ENCODE data around the gene KCNJ6. TPM values are rescaled to one million over a fixed set of nuclear protein-coding genes. Genes with fewer than 3 reads are reported as not detected.
"Not testable (repeated sequence)": the region's sequence is repeated elsewhere in the genome, so short reads cannot be mapped to it uniquely, and the experiment has no call there.

KCNJ6 gene
- total and polyA plus RNA-seq, 2 experiments from 2014 or later: not detected

DNA sequence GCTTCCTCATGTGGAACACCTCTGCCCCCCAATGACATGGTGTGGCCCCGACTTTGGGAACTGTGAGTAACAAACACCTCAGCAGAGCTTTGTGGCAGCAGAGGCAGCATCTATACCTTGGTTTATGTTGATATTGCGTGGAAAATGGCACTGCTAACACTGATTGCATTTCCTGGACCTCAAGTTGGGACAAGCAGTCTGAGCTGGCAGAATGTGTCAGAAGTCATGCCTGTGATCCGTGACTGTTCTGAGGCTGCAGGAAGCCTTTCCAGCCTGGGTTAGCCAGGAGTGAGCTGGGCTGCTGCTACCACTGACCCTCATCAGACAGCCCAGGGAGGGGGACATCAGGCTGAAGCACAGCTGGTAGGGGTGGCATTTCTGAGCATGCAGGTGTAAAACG, 268.5 kb downstream of the KCNJ6 start:
- no peak overlapping the region for H3K4me3 ChIP-seq
- no peaks in the 10 kb centered on the region for H3K27me3 ChIP-seq
- TF ChIP-seq CTCF (IDR thresholded peaks at IDR 0.05; ENCODE audit: low read depth, low read length): no peak
- no peaks in the 10 kb centered on the region for H3K36me3 ChIP-seq
- H3K9me3 ChIP-seq (ENCODE audit: low read depth): no peaks in the 10 kb centered on the region
- no peak for DNase-seq (ENCODE audit: low read depth in 1 of 2, low spot score in 1 of 2)
- H3K4me1 ChIP-seq (ENCODE audit: low read depth): no peaks in the 10 kb centered on the region
- H3K27ac ChIP-seq: no peak overlapping the region

DNA sequence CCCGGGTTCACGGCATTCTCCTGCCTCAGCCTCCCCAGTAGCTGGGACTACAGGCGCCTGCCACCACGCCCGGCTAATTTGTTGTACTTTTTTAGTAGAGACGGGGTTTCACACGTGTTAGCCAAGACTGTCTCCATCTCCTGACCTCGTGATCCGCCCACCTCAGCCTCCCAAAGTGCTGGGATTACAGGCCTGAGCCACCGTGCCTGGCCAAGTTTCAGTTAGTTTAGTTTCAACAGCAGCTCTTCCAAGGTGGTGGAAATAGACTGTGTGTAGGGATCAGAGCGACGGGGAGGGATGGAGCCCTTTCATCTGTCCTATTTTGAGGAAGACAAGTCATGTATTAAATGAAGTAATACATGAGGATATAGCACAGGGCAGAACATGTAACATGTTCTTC, 269.5 kb downstream of the KCNJ6 start:
- not testable (repeated sequence) for H3K4me1 ChIP-seq (ENCODE audit: low read depth); H3K4me3 ChIP-seq; H3K27me3 ChIP-seq; H3K27ac ChIP-seq; H3K9me3 ChIP-seq (ENCODE audit: low read depth); DNase-seq (ENCODE audit: low read depth in 1 of 2, low spot score in 1 of 2); H3K36me3 ChIP-seq

GRCh38 chr21:37645848-37646247, 270.4 kb downstream of the KCNJ6 start:
- Histone ChIP-seq H3K4me3 (no peak overlapping the region), H3K9me3 (ENCODE audit: low read depth) (no peaks in the 10 kb centered on the region), H3K27me3 (no peaks in the 10 kb centered on the region), H3K36me3 (no peaks in the 10 kb centered on the region), H3K4me1 (ENCODE audit: low read depth) (no peaks in the 10 kb centered on the region), H3K27ac (no peak overlapping the region)
- no peak for DNase-seq (ENCODE audit: low read depth in 1 of 2, low spot score in 1 of 2)
- TF ChIP-seq CTCF (IDR thresholded peaks at IDR 0.05; ENCODE audit: low read depth, low read length): no peak

- Histone ChIP-seq H3K27ac (no peak overlapping the region), H3K9me3 (ENCODE audit: low read depth) (no peaks in the 10 kb centered on the region), H3K4me1 (ENCODE audit: low read depth) (no peaks in the 10 kb centered on the region), H3K27me3 (no peaks in the 10 kb centered on the region), H3K36me3 (no peaks in the 10 kb centered on the region), H3K4me3 (no peak overlapping the region)
- no peak for TF ChIP-seq CTCF (IDR thresholded peaks at IDR 0.05; ENCODE audit: low read depth, low read length)
- peak in 1 of 2 donors; percentile 20 for DNase-seq (ENCODE audit: low read depth in 1 of 2, low spot score in 1 of 2)
Measured at GRCh38 chr21:37644636-37645035, 271.6 kb downstream of the KCNJ6 start.

DNA sequence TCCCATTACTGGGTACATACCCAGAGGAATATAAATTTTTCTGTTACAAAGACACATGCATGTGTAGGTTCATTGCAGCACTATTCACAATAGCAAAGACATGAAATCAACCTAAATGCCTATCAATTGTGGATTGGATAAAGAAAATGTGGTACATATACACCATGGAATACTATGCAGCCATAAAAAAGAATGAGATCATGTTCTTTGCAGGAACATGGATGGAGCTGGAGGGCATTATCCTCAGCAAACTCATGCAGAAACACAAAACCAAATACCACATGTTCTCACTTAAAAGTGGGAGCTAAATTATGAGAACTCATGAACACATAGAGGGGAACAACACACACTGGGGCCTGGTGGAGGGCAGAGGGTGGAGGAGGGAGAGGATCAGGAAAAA, 272.4 kb downstream of the KCNJ6 start:
- not testable (repeated sequence) for H3K27ac ChIP-seq; H3K4me3 ChIP-seq; H3K4me1 ChIP-seq (ENCODE audit: low read depth); H3K36me3 ChIP-seq; H3K27me3 ChIP-seq; H3K9me3 ChIP-seq (ENCODE audit: low read depth); DNase-seq (ENCODE audit: low read depth in 1 of 2, low spot score in 1 of 2)

GRCh38 chr21:37642493-37642892, 273.8 kb downstream of the KCNJ6 start:
- Histone ChIP-seq H3K4me3 (no peak overlapping the region), H3K4me1 (ENCODE audit: low read depth) (no peaks in the 10 kb centered on the region), H3K27ac (no peak overlapping the region), H3K27me3 (no peaks in the 10 kb centered on the region), H3K36me3 (no peaks in the 10 kb centered on the region), H3K9me3 (ENCODE audit: low read depth) (no peaks in the 10 kb centered on the region)
- TF ChIP-seq CTCF (IDR thresholded peaks at IDR 0.05; ENCODE audit: low read depth, low read length): no peak
- DNase-seq (ENCODE audit: low read depth in 1 of 2, low spot score in 1 of 2): peak in 1 of 2 donors; percentile 47

DNA sequence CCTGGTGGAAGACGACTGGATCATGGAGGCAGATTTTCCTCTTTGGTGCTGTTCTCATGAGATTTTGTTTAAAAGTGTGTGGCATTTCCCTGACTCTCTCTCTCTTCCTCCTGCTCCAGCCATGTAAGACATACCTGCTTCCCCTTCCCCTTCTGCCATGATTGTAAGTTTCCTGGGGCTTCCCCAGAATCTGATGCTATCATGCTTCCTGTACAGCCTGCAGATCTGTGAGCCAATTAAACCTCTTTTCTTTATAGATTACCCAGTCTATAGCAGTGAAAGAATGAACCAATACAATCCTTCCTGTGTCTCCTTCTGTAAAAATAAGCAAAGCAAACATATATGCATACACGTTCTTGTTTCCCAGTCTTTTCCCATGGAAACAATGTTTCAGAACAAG, 276.5 kb downstream of the KCNJ6 start:
- no peak overlapping the region for H3K4me3 ChIP-seq
- H3K27me3 ChIP-seq: no peaks in the 10 kb centered on the region
- no peak for DNase-seq (ENCODE audit: low read depth in 1 of 2, low spot score in 1 of 2)
- H3K36me3 ChIP-seq: no peaks in the 10 kb centered on the region
- peaks cover 5% of the 10 kb centered on the region for H3K4me1 ChIP-seq (ENCODE audit: low read depth)
- H3K27ac ChIP-seq: no peak overlapping the region
- no peaks in the 10 kb centered on the region for H3K9me3 ChIP-seq (ENCODE audit: low read depth)
- no peak for TF ChIP-seq CTCF (IDR thresholded peaks at IDR 0.05; ENCODE audit: low read depth, low read length)
